Neural cell (in vitro differentiated cells): ENCODE data around the gene STK36. TPM values are rescaled to one million over a fixed set of nuclear protein-coding genes. Genes with fewer than 3 reads are reported as not detected.

Source experiments
- H2AFZ ChIP-seq: fragments of 200-600, 300-800 bp; sonication (generic), shearing (Covaris generic); 2 replicates; pipeline ENCODE4 v1.6.0; 2014; ENCODE audit warnings: low read depth, mild to moderate bottlenecking, antibody characterized with exemption, low read length, moderate library complexity
- H3F3A ChIP-seq: fragments of 200-600 bp; shearing (Covaris generic); 2 replicates; pipeline ENCODE4 v1.6.1; 2016; ENCODE audit warnings: mild to moderate bottlenecking, moderate library complexity, mixed read lengths, antibody characterized with exemption, low read length; ENCODE audit not compliant: insufficient read depth, poor library complexity, severe bottlenecking
- H3K27ac ChIP-seq: fragments of 200-600, 300-800 bp; sonication (generic), shearing (Covaris generic); 2 replicates; pipeline ENCODE4 v1.5.1; 2014; ENCODE audit warnings: mild to moderate bottlenecking, low read length, moderate library complexity
- H3K27me3 ChIP-seq: fragments of 300-800, 200-600 bp; sonication (generic), shearing (Covaris generic); 2 replicates; pipeline ENCODE4 v1.6.0; 2014; ENCODE audit warnings: mild to moderate bottlenecking, low read depth, low read length, moderate library complexity; ENCODE audit not compliant: insufficient read depth
- H3K36me3 ChIP-seq: fragments of 300-800, 200-600 bp; sonication (generic), shearing (Covaris generic); 2 replicates; pipeline ENCODE4 v1.5.1; 2014; ENCODE audit warnings: mild to moderate bottlenecking, antibody characterized with exemption, low read length, moderate library complexity; ENCODE audit not compliant: insufficient read depth
- H3K4me2 ChIP-seq: fragments of 300-800, 200-600 bp; sonication (generic), shearing (Covaris generic); 2 replicates; pipeline ENCODE4 v1.6.0; 2014; ENCODE audit warnings: mild to moderate bottlenecking, low read length
- H3K4me3 ChIP-seq: fragments of 300-800, 200-600 bp; sonication (generic), shearing (Covaris generic); 2 replicates; pipeline ENCODE4 v1.5.1; 2014; ENCODE audit warnings: mild to moderate bottlenecking, low read length, moderate library complexity
- H3K79me2 ChIP-seq: fragments of 200-600 bp; shearing (Covaris generic); replicated peaks from 2 replicates; pipeline ENCODE4 v1.6.0; 2014; ENCODE audit warnings: mild to moderate bottlenecking, low read length, moderate library complexity; ENCODE audit not compliant: insufficient read depth
- H3K9ac ChIP-seq: fragments of 300-800, 200-600 bp; sonication (generic), shearing (Covaris generic); 2 replicates; pipeline ENCODE4 v1.6.1; 2016; ENCODE audit warnings: mild to moderate bottlenecking, low read length, mixed read lengths
- H3K9me2 ChIP-seq: fragments of 200-600 bp; shearing (Covaris generic); 2 replicates; pipeline ENCODE4 v1.6.1; 2016; ENCODE audit warnings: mild to moderate bottlenecking, low read length, mixed read lengths; ENCODE audit not compliant: insufficient read depth
- H3K9me3 ChIP-seq: fragments of 200-600, 300-800 bp; sonication (generic), shearing (Covaris generic); 2 replicates; pipeline ENCODE4 v1.6.1; 2016; ENCODE audit warnings: mild to moderate bottlenecking, mixed run types, low read length, moderate library complexity, mixed read lengths
- H4K20me1 ChIP-seq: fragments of 200-600 bp; shearing (Covaris generic); 2 replicates; pipeline ENCODE4 v1.6.1; 2016; ENCODE audit warnings: mild to moderate bottlenecking, mixed run types; ENCODE audit not compliant: insufficient read depth
- EP300 ChIP-seq: fragments of 450-650 bp; conservative IDR thresholded peaks from 2 replicates; pipeline ENCODE4 v1.6.1; 2014; ENCODE audit warnings: antibody characterized with exemption, mild to moderate bottlenecking, moderate library complexity; ENCODE audit not compliant: poor library complexity, severe bottlenecking
- EZH2 ChIP-seq: fragments of 200-600, 300-800 bp; shearing (Covaris generic), sonication (generic); IDR thresholded peaks from 2 replicates; pipeline ENCODE4 v1.6.1; 2014; ENCODE audit warnings: antibody characterized with exemption, low read length, borderline replicate concordance, mild to moderate bottlenecking; ENCODE audit not compliant: insufficient read depth, poor library complexity, severe bottlenecking
- MXI1 ChIP-seq: fragments of 450-650 bp; conservative IDR thresholded peaks from 2 replicates; pipeline ENCODE4 v1.6.1; 2014; ENCODE audit warnings: antibody characterized with exemption, mild to moderate bottlenecking; ENCODE audit not compliant: poor library complexity, severe bottlenecking
- POLR2AphosphoS5 ChIP-seq: IDR thresholded peaks from 2 replicates; pipeline ENCODE4 v1.6.1; 2012
- RAD21 ChIP-seq: fragments of 450-650 bp; conservative IDR thresholded peaks from 2 replicates; pipeline ENCODE4 v1.6.1; 2014; ENCODE audit warnings: antibody characterized with exemption, mild to moderate bottlenecking, moderate library complexity
- REST ChIP-seq: IDR thresholded peaks from 2 replicates; pipeline ENCODE4 v1.6.1; 2012; ENCODE audit warnings: borderline replicate concordance
- SMC3 ChIP-seq: fragments of 450-650 bp; conservative IDR thresholded peaks from 2 replicates; pipeline ENCODE4 v1.6.1; 2014; ENCODE audit warnings: antibody characterized with exemption, mild to moderate bottlenecking, moderate library complexity; ENCODE audit not compliant: poor library complexity
- TAF1 ChIP-seq: IDR thresholded peaks from 2 replicates; pipeline ENCODE4 v1.6.1; 2012; ENCODE audit warnings: low read depth
- polyA plus RNA-seq: library from polyadenylated mRNA; depleted of rRNA; stranded (reverse); fragments of >200 nt; gene quantifications from 2 replicates; pipeline ENCODE4 v1.2.3, GENCODE V29; 2014
- TF ChIP-seq, protein P1 (sequence below): fragments of 450-650 bp; IDR thresholded peaks from 2 replicates; pipeline ENCODE4 v1.5.1; 2014; ENCODE audit warnings: antibody characterized with exemption, mild to moderate bottlenecking, moderate library complexity; ENCODE audit not compliant: poor library complexity, severe bottlenecking

STK36 gene
- polyA plus RNA-seq, 1 donor from 2014 or later: 69.7 TPM

DNA sequence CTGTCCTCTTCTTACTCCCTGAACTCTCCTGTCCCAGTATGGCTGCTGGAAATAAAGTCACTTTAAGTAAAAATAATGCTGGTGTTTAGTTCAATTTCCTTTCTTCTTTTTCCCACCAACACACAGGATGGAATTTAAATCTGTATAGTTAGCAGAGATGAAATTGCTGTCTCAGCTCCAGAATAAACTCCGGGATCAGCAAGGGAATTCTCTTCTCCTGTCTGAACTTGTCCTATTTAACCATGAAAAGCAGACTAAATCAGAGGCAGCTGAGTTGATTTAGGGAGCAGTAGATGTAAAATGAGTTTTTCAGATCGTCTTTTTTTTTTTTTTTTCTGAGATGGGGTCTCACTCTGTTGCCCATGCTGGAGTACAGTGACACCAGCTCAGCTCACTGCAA lies 64.6 kb downstream of the STK36 start:
- Histone ChIP-seq H3K9me3 (no peaks in the 10 kb centered on the region), H3K9me2 (no peaks in the 10 kb centered on the region), H2AFZ (no peak overlapping the region), H3K27ac (no peak overlapping the region), H3K27me3 (no peaks in the 10 kb centered on the region), H3F3A (no peaks in the 10 kb centered on the region), H3K36me3 (peaks cover 10% of the 10 kb centered on the region), H3K4me2 (no peak overlapping the region), H3K9ac (no peak overlapping the region), H3K4me3 (no peak overlapping the region), H3K79me2 (no peaks in the 10 kb centered on the region), H4K20me1 (no peaks in the 10 kb centered on the region)
- TF ChIP-seq REST (no peak), EZH2 (no peak), POLR2AphosphoS5 (no peak), RAD21 (no peak), MXI1 (no peak), TAF1 (no peak), EP300 (no peak), SMC3 (no peak)
- TF ChIP-seq, protein P1, sequence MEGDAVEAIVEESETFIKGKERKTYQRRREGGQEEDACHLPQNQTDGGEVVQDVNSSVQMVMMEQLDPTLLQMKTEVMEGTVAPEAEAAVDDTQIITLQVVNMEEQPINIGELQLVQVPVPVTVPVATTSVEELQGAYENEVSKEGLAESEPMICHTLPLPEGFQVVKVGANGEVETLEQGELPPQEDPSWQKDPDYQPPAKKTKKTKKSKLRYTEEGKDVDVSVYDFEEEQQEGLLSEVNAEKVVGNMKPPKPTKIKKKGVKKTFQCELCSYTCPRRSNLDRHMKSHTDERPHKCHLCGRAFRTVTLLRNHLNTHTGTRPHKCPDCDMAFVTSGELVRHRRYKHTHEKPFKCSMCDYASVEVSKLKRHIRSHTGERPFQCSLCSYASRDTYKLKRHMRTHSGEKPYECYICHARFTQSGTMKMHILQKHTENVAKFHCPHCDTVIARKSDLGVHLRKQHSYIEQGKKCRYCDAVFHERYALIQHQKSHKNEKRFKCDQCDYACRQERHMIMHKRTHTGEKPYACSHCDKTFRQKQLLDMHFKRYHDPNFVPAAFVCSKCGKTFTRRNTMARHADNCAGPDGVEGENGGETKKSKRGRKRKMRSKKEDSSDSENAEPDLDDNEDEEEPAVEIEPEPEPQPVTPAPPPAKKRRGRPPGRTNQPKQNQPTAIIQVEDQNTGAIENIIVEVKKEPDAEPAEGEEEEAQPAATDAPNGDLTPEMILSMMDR: no peak

DNA sequence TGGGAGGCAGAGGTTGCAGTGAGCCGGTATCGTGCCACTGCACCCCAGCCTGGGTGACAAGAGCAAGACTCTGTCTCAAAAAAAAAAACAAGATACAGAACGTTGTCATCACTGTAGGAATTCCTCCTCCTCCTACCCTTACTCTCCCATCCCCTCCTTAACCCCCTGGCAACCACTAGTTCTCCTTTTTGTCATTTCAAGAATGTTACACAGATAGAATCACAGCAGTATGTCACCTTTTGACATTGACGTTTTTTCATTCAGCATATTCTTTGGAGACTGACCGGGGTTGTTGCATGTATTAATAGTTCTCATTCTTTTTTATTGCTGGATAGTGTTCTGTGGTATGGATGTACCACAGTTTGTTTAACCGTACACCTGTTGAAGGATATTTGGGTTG lies 71.2 kb downstream of the STK36 start:
- H3K27me3 ChIP-seq: no peaks in the 10 kb centered on the region
- no peaks in the 10 kb centered on the region for H3F3A ChIP-seq
- H4K20me1 ChIP-seq: no peaks in the 10 kb centered on the region
- no peak overlapping the region for H3K27ac ChIP-seq
- H2AFZ ChIP-seq: no peak overlapping the region
- no peaks in the 10 kb centered on the region for H3K79me2 ChIP-seq
- H3K9me2 ChIP-seq: no peaks in the 10 kb centered on the region
- no peak overlapping the region for H3K4me2 ChIP-seq
- H3K36me3 ChIP-seq: peaks cover 13% of the 10 kb centered on the region
- H3K4me3 ChIP-seq: no peak overlapping the region
- TF ChIP-seq MXI1: no peak
- TF ChIP-seq EZH2: no peak
- TF ChIP-seq TAF1: no peak
- TF ChIP-seq, protein P1: no peak
- TF ChIP-seq POLR2AphosphoS5: no peak
- no peak for TF ChIP-seq SMC3
- no peak for TF ChIP-seq RAD21
- no peak for TF ChIP-seq REST
- no peak for TF ChIP-seq EP300
- no peaks in the 10 kb centered on the region for H3K9me3 ChIP-seq
- no peak overlapping the region for H3K9ac ChIP-seq
